Left ventricle myocardium inferior (tissue), 1 donor: ENCODE measurements around the gene FTO. TPM values are rescaled to one million over a fixed set of nuclear protein-coding genes. Genes with fewer than 3 reads are reported as not detected.

ENCODE experiments used
- DNase-seq: peaks from one replicate; pipeline ENCODE4 v3.0.0-alpha.2; 2020
- H3K27ac ChIP-seq: fragments of 200-600 bp; replicated peaks from 2 replicates; pipeline ENCODE4 v1.8.0; 2021
- H3K27me3 ChIP-seq: fragments of 200-600 bp; 2 replicates; pipeline ENCODE4 v1.8.0; 2021; ENCODE audit warnings: low read depth
- H3K36me3 ChIP-seq: fragments of 200-600 bp; 2 replicates; pipeline ENCODE4 v1.8.0; 2021
- H3K4me1 ChIP-seq: fragments of 200-600 bp; 2 replicates; pipeline ENCODE4 v1.8.0; 2021
- H3K4me3 ChIP-seq: fragments of 200-600 bp; 2 replicates; pipeline ENCODE4 v1.8.0; 2021; ENCODE audit warnings: mild to moderate bottlenecking, moderate library complexity
- H3K9me3 ChIP-seq: fragments of 200-600 bp; replicated peaks from 2 replicates; pipeline ENCODE4 v1.8.0; 2021
- intact Hi-C: fragments of 100-400 bp; cut with micrococcal nuclease; formaldehyde crosslinking; loops from one replicate; pipeline ENCODE4 v1.11.0; 2022
- total RNA-seq: library from RNA; stranded (reverse); fragmentation: NEBNext Ultra II Directional; extraction: Animal tissue kit (Norgen Biotek cat#: 25700); gene quantifications from one replicate; pipeline ENCODE4 v1.2.1, GENCODE V29; 2021
- TF ChIP-seq, protein P1 (sequence below): fragments of 200-600 bp; IDR thresholded peaks from 2 replicates; pipeline ENCODE4 v1.8.0; 2021; ENCODE audit warnings: antibody characterized with exemption, mild to moderate bottlenecking, borderline replicate concordance
- donor health status: DM: no; HTN: yes; CAD: no; lungs with severe emphysema.

FTO gene
- total RNA-seq, 1 donor from 2014 or later, result 78.4 TPM

DNA sequence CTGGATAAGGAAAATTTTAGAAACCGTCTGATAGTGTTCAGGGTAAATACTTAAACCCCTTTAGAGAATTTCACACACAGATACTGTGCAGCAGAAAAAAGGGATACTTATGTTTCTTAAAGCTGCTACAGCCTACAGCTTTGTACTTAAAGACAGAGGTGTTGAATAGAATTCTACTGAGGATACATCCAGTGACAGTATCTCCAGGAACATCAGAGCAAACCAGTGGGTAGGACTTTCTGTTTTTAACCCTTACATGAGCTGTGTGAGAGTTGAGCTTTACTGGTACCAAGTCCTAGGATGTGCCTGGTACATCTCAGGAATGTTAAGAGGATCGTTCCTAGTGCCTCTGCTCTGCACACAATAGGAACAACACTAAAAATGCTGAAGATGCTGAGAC is 191.5 kb downstream of the FTO start:
- TF ChIP-seq, protein P1, sequence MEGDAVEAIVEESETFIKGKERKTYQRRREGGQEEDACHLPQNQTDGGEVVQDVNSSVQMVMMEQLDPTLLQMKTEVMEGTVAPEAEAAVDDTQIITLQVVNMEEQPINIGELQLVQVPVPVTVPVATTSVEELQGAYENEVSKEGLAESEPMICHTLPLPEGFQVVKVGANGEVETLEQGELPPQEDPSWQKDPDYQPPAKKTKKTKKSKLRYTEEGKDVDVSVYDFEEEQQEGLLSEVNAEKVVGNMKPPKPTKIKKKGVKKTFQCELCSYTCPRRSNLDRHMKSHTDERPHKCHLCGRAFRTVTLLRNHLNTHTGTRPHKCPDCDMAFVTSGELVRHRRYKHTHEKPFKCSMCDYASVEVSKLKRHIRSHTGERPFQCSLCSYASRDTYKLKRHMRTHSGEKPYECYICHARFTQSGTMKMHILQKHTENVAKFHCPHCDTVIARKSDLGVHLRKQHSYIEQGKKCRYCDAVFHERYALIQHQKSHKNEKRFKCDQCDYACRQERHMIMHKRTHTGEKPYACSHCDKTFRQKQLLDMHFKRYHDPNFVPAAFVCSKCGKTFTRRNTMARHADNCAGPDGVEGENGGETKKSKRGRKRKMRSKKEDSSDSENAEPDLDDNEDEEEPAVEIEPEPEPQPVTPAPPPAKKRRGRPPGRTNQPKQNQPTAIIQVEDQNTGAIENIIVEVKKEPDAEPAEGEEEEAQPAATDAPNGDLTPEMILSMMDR, result no peak
- Histone ChIP-seq H3K36me3 (no peaks in the 10 kb centered on the region), H3K4me3 (no peak overlapping the region), H3K4me1 (peaks cover 52% of the 10 kb centered on the region), H3K27ac (no peak overlapping the region), H3K27me3 (no peaks in the 10 kb centered on the region), H3K9me3 (no peaks in the 10 kb centered on the region)
- intact Hi-C loops, result no loop called here
- DNase-seq, result no peak

- Histone ChIP-seq H3K4me3 (no peak overlapping the region), H3K27me3 (no peaks in the 10 kb centered on the region), H3K36me3 (no peaks in the 10 kb centered on the region), H3K27ac (no peak overlapping the region), H3K9me3 (no peaks in the 10 kb centered on the region), H3K4me1 (peaks cover 56% of the 10 kb centered on the region)
- no peak for DNase-seq
- intact Hi-C loops, result no loop called here
- TF ChIP-seq, protein P1, result no peak
Observed at GRCh38 chr16:53895851-53896250, 191.9 kb downstream of the FTO start.

GRCh38 chr16:53896722-53897121 is 192.8 kb downstream of the FTO start:
- H3K27me3 ChIP-seq, result no peaks in the 10 kb centered on the region
- no peak overlapping the region for H3K27ac ChIP-seq
- no peak for DNase-seq
- no peaks in the 10 kb centered on the region for H3K9me3 ChIP-seq
- no peak overlapping the region for H3K4me3 ChIP-seq
- H3K4me1 ChIP-seq, result peaks cover 59% of the 10 kb centered on the region
- no peaks in the 10 kb centered on the region for H3K36me3 ChIP-seq
- TF ChIP-seq, protein P1, result no peak
- intact Hi-C loops, result no loop called here

DNA sequence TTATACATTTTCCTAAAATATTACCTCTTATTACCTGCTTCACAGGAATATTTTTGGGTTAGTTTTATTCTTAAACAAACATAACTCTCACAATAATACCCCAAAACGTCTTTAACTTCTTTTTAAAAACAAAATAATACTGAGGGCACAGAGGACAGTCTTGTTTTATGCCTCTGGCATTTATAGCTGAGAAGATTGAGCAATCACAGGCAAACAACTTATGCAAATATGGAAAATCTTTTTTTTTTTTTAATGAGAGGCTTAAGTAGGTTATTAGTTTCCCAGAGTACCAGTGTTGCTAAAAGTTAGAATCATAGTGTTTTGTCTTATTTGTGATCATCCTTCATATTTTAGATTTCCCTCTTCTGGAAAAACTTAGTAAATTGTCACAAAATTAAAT is 195.0 kb downstream of the FTO start:
- TF ChIP-seq, protein P1, result no peak
- Histone ChIP-seq H3K27me3 (no peaks in the 10 kb centered on the region), H3K36me3 (no peaks in the 10 kb centered on the region), H3K9me3 (no peaks in the 10 kb centered on the region), H3K4me3 (no peak overlapping the region), H3K4me1 (peaks cover 41% of the 10 kb centered on the region), H3K27ac (no peak overlapping the region)
- no peak for DNase-seq
- intact Hi-C loops, result no loop called here

DNA sequence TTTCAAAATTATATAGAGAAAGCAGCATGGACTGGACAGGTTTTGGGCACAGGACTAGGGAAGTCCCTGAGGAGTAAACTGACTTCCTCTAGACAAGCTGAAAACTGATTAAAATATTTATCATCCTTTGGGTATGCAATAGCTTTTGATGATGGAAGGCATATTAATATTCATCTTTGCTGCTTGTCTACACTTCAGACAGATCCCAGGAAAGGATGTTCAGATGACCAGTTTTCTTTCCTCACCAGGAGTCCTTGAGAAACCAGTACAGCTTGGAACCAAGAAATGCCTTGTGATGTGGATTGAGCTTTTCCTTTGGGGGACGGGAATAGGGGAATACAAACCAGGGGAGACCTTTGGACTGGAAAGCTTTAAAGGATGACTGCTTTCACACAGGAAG is 195.5 kb downstream of the FTO start:
- intact Hi-C loops, result no loop called here
- no peak overlapping the region for H3K27ac ChIP-seq
- no peak for DNase-seq
- no peak overlapping the region for H3K4me3 ChIP-seq
- H3K36me3 ChIP-seq, result no peaks in the 10 kb centered on the region
- H3K27me3 ChIP-seq, result no peaks in the 10 kb centered on the region
- TF ChIP-seq, protein P1, result no peak
- peaks cover 39% of the 10 kb centered on the region for H3K4me1 ChIP-seq
- no peaks in the 10 kb centered on the region for H3K9me3 ChIP-seq

DNA sequence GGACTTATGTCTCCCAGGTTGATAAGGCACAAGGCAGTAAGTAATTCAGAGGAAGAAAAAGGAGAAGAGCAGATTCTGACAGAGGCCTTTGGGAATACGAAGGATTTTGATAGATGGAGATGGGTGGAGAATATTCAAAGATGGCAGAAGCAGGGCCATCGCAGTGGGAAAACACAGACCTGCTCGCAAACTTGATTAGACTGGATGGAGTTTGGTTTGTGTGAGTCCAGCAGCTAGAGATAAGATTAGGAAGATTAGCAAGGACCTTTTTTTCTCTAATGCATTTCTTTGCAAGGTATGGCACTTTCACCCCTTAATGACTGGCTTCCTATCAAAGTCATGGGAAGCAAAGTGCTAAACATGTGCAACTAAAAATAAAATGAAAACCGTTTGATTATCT is 196.7 kb downstream of the FTO start:
- DNase-seq, result no peak
- peaks cover 36% of the 10 kb centered on the region for H3K4me1 ChIP-seq
- intact Hi-C loops, result no loop called here

More for the DNA sequence above, 196.7 kb downstream of the FTO start:
- Histone ChIP-seq H3K9me3 (no peaks in the 10 kb centered on the region), H3K36me3 (no peaks in the 10 kb centered on the region), H3K4me3 (no peak overlapping the region), H3K27me3 (no peaks in the 10 kb centered on the region), H3K27ac (no peak overlapping the region)
- TF ChIP-seq, protein P1, result no peak
